ENCODE measurements around the gene LRMDA. TPM values are rescaled to one million over a fixed set of nuclear protein-coding genes. Genes with fewer than 3 reads are reported as not detected.

The LRMDA gene
- total and polyA plus RNA-seq, 10 of the 15 experiments (the other 5 are each of a cell fraction or from before 2014, with no cell fraction given): 0.07 to 0.54 (median 0.29) TPM; not detected in 4

GRCh38 chr10:75470901-75471300 lies 39.5 kb downstream of the LRMDA start:
- in situ Hi-C loops (cut with MboI) (no loop called here), intact Hi-C loops (cut with micrococcal nuclease; ENCODE audit: unreplicated experiment) (no loop called here)
- Histone ChIP-seq H3K27ac (ENCODE audit: control insufficient read depth, insufficient read depth) (no peak overlapping the region), H3K4me1 (ENCODE audit: control insufficient read depth, insufficient read depth, low read length) (no peaks in the 10 kb centered on the region), H3K36me3 (ENCODE audit: control insufficient read depth in 2 of 2, insufficient read depth in 2 of 2, low read length in 1 of 2) (no peaks in the 10 kb centered on the region), H4K20me1 (ENCODE audit: control insufficient read depth, insufficient read depth) (no peaks in the 10 kb centered on the region), H2AFZ (ENCODE audit: control insufficient read depth, low read depth, low read length) (no peak overlapping the region), H3K9ac (ENCODE audit: control insufficient read depth, insufficient read depth, low read length) (no peak overlapping the region), H3K4me3 (no peak overlapping the region), H3K4me2 (ENCODE audit: control insufficient read depth, insufficient read depth) (no peak overlapping the region), H3K27me3 (replicated peaks in 1 of 2; ENCODE audit: control insufficient read depth in 2 of 2, insufficient read depth in 2 of 2, low read length in 1 of 2) (peaks cover 0 to 1% of the 10 kb centered on the region in 2 experiments; a peak in 2 of 4 replicates), H3K9me3 (replicated peaks; ENCODE audit: control insufficient read depth, insufficient read depth, low read length) (no peaks in the 10 kb centered on the region; the same call in 2 of the 3 replicates), H3K79me2 (ENCODE audit: control insufficient read depth, insufficient read depth, low read length) (no peaks in the 10 kb centered on the region)
- ATAC-seq: no peak
- no peak for FAIRE-seq
- CTCF ChIA-PET: no interaction called here
- TF ChIP-seq ZSCAN29 (IDR thresholded peaks at IDR 0.05) (no peak), MXI1 (IDR thresholded peaks at IDR 0.05; ENCODE audit: low read depth, low read length) (no peak), MLLT1 (IDR thresholded peaks at IDR 0.05) (no peak), ATF7 (IDR thresholded peaks at IDR 0.05; ENCODE audit: low read depth) (no peak), TAF1 (IDR thresholded peaks at IDR 0.05; ENCODE audit: borderline replicate concordance, low read depth, low read length) (no peak), RCOR1 (conservative IDR thresholded peaks at IDR 0.05; ENCODE audit: low read depth, low read length) (no peak), TCF3 (IDR thresholded peaks at IDR 0.05; ENCODE audit: borderline replicate concordance, insufficient read depth, low read depth, low read length) (no peak), HDAC2 (IDR thresholded peaks at IDR 0.05) (no peak), NFYA (IDR thresholded peaks at IDR 0.05; ENCODE audit: borderline replicate concordance, low read depth, low read length) (no peak), CHD1 (IDR thresholded peaks at IDR 0.05; ENCODE audit: low read depth, low read length) (no peak), MEF2A (IDR thresholded peaks at IDR 0.05; ENCODE audit: insufficient read depth, low read depth, low read length) (no peak), KDM1A (IDR thresholded peaks at IDR 0.05; ENCODE audit: borderline replicate concordance) (no peak)
- TF ChIP-seq, protein P1, sequence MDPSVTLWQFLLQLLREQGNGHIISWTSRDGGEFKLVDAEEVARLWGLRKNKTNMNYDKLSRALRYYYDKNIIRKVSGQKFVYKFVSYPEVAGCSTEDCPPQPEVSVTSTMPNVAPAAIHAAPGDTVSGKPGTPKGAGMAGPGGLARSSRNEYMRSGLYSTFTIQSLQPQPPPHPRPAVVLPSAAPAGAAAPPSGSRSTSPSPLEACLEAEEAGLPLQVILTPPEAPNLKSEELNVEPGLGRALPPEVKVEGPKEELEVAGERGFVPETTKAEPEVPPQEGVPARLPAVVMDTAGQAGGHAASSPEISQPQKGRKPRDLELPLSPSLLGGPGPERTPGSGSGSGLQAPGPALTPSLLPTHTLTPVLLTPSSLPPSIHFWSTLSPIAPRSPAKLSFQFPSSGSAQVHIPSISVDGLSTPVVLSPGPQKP (IDR thresholded peaks at IDR 0.05; ENCODE audit: low read depth, low read length): no peak
- TF ChIP-seq, protein P2, sequence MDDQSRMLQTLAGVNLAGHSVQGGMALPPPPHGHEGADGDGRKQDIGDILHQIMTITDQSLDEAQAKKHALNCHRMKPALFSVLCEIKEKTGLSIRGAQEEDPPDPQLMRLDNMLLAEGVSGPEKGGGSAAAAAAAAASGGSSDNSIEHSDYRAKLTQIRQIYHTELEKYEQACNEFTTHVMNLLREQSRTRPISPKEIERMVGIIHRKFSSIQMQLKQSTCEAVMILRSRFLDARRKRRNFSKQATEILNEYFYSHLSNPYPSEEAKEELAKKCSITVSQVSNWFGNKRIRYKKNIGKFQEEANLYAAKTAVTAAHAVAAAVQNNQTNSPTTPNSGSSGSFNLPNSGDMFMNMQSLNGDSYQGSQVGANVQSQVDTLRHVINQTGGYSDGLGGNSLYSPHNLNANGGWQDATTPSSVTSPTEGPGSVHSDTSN (IDR thresholded peaks at IDR 0.05; ENCODE audit: insufficient replicate concordance, low read depth, low read length): no peak
- BruUV-seq (replicated peaks): no TSS peak
- RAD21 ChIA-PET (ENCODE audit: unreplicated experiment): no interaction called here
- WGBS (ENCODE audit: insufficient coverage, insufficient replicate concordance, low lambda C conversion rate, missing lambda C conversion rate): 13% methylated on average over 4 of the region's 4 CpGs
- SMC1A ChIA-PET (ENCODE audit: uncharacterized antibody, unreplicated experiment): interaction anchor here (0.6 to 2.0 kb wide), 9 partner anchors 12 to 393 kb away, joined by 3 to 6 read pairs (median 3); no protein-coding TSS in a partner anchor
- POLR2A ChIA-PET: no interaction called here
- DNase-seq (ENCODE audit: low read depth, low spot score): no peak

Measured in GM12878 (cell line).